Tibial nerve (tissue), 4 donors: ENCODE measurements around the gene RHOBTB1. TPM values are rescaled to one million over a fixed set of nuclear protein-coding genes. Genes with fewer than 3 reads are reported as not detected.

Source experiments
- DNase-seq, 2 donors: peaks; one replicate each; pipeline ENCODE4 v3.0.0-alpha.2; 2019; ENCODE audit warnings: low spot score in 2 of 2
- H3K27ac ChIP-seq, 4 donors: fragments of 200-600 bp; sonication (generic) in 3 of 4; one replicate each; pipeline ENCODE4 v1.5.1; 2017 to 2019; ENCODE audit warnings: mild to moderate bottlenecking in 1 of 4
- H3K27me3 ChIP-seq, 2 donors: fragments of 200-600 bp; sonication (generic) in 1 of 2; one replicate each; pipeline versions ENCODE4 v1.5.1 to v1.6.0; 2017 to 2019
- H3K36me3 ChIP-seq, 3 donors: fragments of 200-600 bp; sonication (generic); one replicate each; pipeline ENCODE4 v1.5.1; 2018 to 2019
- H3K4me1 ChIP-seq, 4 donors: fragments of 200-600 bp; sonication (generic) in 3 of 4; one replicate each; pipeline ENCODE4 v1.5.1; 2017 to 2019
- H3K4me3 ChIP-seq, 4 donors: fragments of 200-600 bp; sonication (generic) in 3 of 4; one replicate each; pipeline ENCODE4 v1.5.1; 2017 to 2019; ENCODE audit warnings: mild to moderate bottlenecking in 1 of 4, moderate library complexity in 1 of 4
- H3K9me3 ChIP-seq, 4 donors: fragments of 200-600 bp; sonication (generic) in 3 of 4; one replicate each; pipeline ENCODE4 v1.5.1; 2017 to 2019
- EP300 ChIP-seq, 2 donors: sonication (generic); formaldehyde crosslinking; IDR thresholded peaks; one replicate each; pipeline ENCODE4 v1.6.1; 2017; ENCODE audit warnings: antibody characterized with exemption in 2 of 2, mild to moderate bottlenecking in 1 of 2
- POLR2A ChIP-seq, 2 donors: fragments of 450-650 bp; IDR thresholded peaks; one replicate each; pipeline ENCODE4 v1.6.1; 2017; ENCODE audit warnings: antibody characterized with exemption in 2 of 2, mild to moderate bottlenecking in 2 of 2, moderate library complexity in 2 of 2
- WGBS, 2 donors: methylation state at CpG; one replicate each; pipeline ENCODE4 v1.1.5; 2018; 5-methylcytosine and 5-hydroxymethylcytosine counted together
- total RNA-seq, 4 donors: library from RNA; depleted of rRNA; stranded (reverse); fragments of >200 nt; gene quantifications; one replicate each; pipeline ENCODE4 v1.1.0, GENCODE V29; 2016
- TF ChIP-seq, protein P1 (sequence below), 5 experiments: fragments of 200-600 bp in 3 of 5; fragments of 450-650 bp in 2 of 5; sonication (generic) in 3 of 5; IDR thresholded peaks; one replicate each; pipeline ENCODE4 v1.5.1; 2016 to 2019; ENCODE audit warnings: antibody characterized with exemption in 5 of 5, mild to moderate bottlenecking in 3 of 5, moderate library complexity in 2 of 5

RHOBTB1 gene
- total RNA-seq, 4 donors from 2014 or later = 5.7 to 28.2 (median 5.9) TPM

GRCh38 chr10:60870416-60870728, 73.6 kb downstream of the RHOBTB1 start:
- Histone ChIP-seq H3K4me3 (no peak overlapping the region), H3K9me3 (no peaks in the 10 kb centered on the region), H3K27me3 (no peaks in the 10 kb centered on the region), H3K4me1 (no peaks in the 10 kb centered on the region), H3K27ac (no peak overlapping the region), H3K36me3 (peaks cover 0 to 48% (median 0%) of the 10 kb centered on the region in 3 donors)
- WGBS, 2 donors = 92 to 95% methylated on average over 2 of the region's 2 CpGs
- no peak for DNase-seq
- no peak for TF ChIP-seq POLR2A (IDR thresholded peaks at IDR 0.05)
- TF ChIP-seq, protein P1, sequence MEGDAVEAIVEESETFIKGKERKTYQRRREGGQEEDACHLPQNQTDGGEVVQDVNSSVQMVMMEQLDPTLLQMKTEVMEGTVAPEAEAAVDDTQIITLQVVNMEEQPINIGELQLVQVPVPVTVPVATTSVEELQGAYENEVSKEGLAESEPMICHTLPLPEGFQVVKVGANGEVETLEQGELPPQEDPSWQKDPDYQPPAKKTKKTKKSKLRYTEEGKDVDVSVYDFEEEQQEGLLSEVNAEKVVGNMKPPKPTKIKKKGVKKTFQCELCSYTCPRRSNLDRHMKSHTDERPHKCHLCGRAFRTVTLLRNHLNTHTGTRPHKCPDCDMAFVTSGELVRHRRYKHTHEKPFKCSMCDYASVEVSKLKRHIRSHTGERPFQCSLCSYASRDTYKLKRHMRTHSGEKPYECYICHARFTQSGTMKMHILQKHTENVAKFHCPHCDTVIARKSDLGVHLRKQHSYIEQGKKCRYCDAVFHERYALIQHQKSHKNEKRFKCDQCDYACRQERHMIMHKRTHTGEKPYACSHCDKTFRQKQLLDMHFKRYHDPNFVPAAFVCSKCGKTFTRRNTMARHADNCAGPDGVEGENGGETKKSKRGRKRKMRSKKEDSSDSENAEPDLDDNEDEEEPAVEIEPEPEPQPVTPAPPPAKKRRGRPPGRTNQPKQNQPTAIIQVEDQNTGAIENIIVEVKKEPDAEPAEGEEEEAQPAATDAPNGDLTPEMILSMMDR (IDR thresholded peaks at IDR 0.05) = no peak
- TF ChIP-seq EP300 (IDR thresholded peaks at IDR 0.05) = no peak

DNA sequence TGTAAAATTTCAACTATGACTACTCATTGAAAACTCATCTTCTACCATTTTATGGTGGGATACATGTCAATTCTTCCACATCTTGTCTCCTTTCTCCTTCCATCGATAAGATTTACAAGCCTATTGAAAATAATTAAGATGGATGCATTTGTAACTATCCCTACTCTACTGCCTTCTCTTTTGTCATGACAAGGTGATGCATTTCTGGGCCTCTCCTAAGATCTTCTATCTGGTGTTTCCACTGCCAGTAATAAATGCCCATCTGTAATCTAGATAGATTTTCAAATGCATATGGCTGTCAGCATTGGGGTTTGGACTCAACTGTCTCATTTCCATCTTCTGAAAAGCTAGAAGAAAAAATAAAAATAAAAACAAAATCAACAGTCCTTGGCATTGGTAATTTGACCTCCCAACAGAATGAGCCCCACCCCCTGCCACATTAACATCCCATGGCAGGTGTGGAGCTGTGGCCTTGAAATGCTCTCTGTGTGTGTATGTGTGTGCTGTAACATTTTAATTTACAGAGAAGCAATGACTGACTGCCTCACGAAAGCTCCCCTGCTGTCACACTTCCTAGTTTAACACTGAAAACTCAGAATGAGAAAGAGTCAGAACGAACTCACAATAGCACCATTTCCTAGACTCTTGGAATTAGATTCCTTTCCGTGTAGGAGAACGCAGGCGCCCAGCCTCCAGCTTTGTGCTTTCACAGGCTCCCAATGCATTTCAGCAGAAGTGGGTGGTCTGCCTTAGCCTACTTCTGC, 74.2 kb downstream of the RHOBTB1 start:
- H3K4me3 ChIP-seq = no peak overlapping the region
- H3K27ac ChIP-seq = no peak overlapping the region
- no peak for DNase-seq
- no peaks in the 10 kb centered on the region for H3K4me1 ChIP-seq
- no peaks in the 10 kb centered on the region for H3K27me3 ChIP-seq
- WGBS, 2 donors = 70 to 82% methylated on average over 6 of the region's 6 CpGs
- H3K36me3 ChIP-seq = peaks cover 0 to 45% (median 0%) of the 10 kb centered on the region in 3 donors
- H3K9me3 ChIP-seq = no peaks in the 10 kb centered on the region
- TF ChIP-seq, protein P1 (IDR thresholded peaks at IDR 0.05) = no peak
- TF ChIP-seq POLR2A (IDR thresholded peaks at IDR 0.05) (no peak), EP300 (IDR thresholded peaks at IDR 0.05) (no peak)

DNA sequence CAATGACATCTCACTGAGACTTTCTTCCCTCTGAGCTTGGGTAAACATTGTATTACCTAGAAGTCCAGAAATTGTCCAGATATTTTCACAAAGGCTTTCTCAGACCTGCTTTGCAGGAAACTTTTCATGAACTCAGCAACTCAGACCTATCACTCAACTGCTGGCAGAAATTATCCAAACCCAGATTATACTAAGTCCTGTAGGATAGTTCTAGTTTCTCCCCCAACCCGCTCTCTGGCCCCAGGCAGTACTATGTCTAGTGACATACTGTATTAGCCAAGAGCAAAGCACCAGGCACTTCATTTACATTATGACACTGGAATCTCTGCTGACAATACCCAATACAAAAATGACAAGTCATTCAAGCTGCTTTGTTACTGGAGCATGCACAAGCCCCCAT, 75.0 kb downstream of the RHOBTB1 start:
- no peaks in the 10 kb centered on the region for H3K27me3 ChIP-seq
- H3K36me3 ChIP-seq = peaks cover 0 to 36% (median 0%) of the 10 kb centered on the region in 3 donors
- no peaks in the 10 kb centered on the region for H3K4me1 ChIP-seq
- 95 to 100% methylated on average over 1 of the region's 1 CpG for WGBS, 2 donors
- DNase-seq = no peak
- H3K4me3 ChIP-seq = no peak overlapping the region
- TF ChIP-seq EP300 (IDR thresholded peaks at IDR 0.05) (no peak), POLR2A (IDR thresholded peaks at IDR 0.05) (no peak)
- TF ChIP-seq, protein P1 (IDR thresholded peaks at IDR 0.05) = no peak
- H3K9me3 ChIP-seq = no peaks in the 10 kb centered on the region
- no peak overlapping the region for H3K27ac ChIP-seq

GRCh38 chr10:60865198-60865783, 78.7 kb downstream of the RHOBTB1 start:
- WGBS, 2 donors = 50 to 60% methylated on average over 2 of the region's 2 CpGs
- TF ChIP-seq POLR2A (IDR thresholded peaks at IDR 0.05) = no peak
- Histone ChIP-seq H3K4me1 (no peaks in the 10 kb centered on the region), H3K27ac (no peak overlapping the region), H3K9me3 (no peaks in the 10 kb centered on the region), H3K4me3 (no peak overlapping the region), H3K36me3 (peaks cover 0 to 7% (median 0%) of the 10 kb centered on the region in 3 donors), H3K27me3 (no peaks in the 10 kb centered on the region)
- DNase-seq = no peak

GRCh38 chr10:60863796-60864195, 80.2 kb downstream of the RHOBTB1 start:
- H3K4me3 ChIP-seq = no peak overlapping the region

DNA sequence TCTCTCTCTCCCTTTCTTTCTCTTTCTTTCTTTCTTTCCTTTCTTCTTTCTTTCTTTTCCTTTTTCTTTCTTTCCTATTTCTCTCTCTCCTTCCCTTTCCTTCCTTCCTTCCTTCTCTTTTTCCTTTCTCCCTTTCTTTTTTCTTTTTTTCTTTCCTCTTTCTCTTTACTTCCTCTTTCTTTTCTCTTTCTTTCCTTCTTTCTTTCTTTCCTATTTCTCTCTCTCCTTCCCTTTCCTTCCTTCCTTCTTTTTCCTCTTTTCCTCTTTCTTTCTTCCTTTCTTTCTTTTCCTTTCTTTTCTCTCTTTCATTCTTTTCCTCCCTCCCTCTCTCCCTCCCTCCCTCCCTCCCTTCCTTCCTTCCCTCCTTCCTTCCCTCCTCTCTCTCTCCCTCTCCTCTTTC, 81.5 kb downstream of the RHOBTB1 start:
- Histone ChIP-seq H3K4me1 (no peaks in the 10 kb centered on the region), H3K9me3 (no peaks in the 10 kb centered on the region), H3K27ac (no peak overlapping the region), H3K27me3 (no peaks in the 10 kb centered on the region), H3K36me3 (no peaks in the 10 kb centered on the region), H3K4me3 (no peak overlapping the region)
- no peak for TF ChIP-seq EP300 (IDR thresholded peaks at IDR 0.05)
- TF ChIP-seq, protein P1 (IDR thresholded peaks at IDR 0.05) = no peak
- no peak for TF ChIP-seq POLR2A (IDR thresholded peaks at IDR 0.05)
- DNase-seq = no peak

More at GRCh38 chr10:60863796-60864195, 80.2 kb downstream of the RHOBTB1 start:
- Histone ChIP-seq H3K27me3 (no peaks in the 10 kb centered on the region), H3K36me3 (no peaks in the 10 kb centered on the region), H3K27ac (no peak overlapping the region), H3K4me1 (no peaks in the 10 kb centered on the region), H3K9me3 (no peaks in the 10 kb centered on the region)
- DNase-seq = no peak
- 36 to 40% methylated on average over 5 of the region's 5 CpGs for WGBS, 2 donors
- TF ChIP-seq EP300 (IDR thresholded peaks at IDR 0.05) = no peak
